Motor neuron (in vitro differentiated cells): Measurements from ENCODE around the gene SMC1B. TPM values are rescaled to one million over a fixed set of nuclear protein-coding genes. Genes with fewer than 3 reads are reported as not detected.
A peak's percentile ranks its signal among the peaks of the same experiment; 100 is the strongest.
"Not testable (repeated sequence)": the region's sequence is repeated elsewhere in the genome, so short reads cannot be mapped to it uniquely, and the experiment has no call there.

Experiments used
- ATAC-seq, 8 experiments: fragments of 200-7000 bp; cut with Tn5 transposase; replicated peaks in 6 of 8; 2 replicates each; pipeline ENCODE4 v1.8.0; 2021; ENCODE audit warnings: mild to moderate bottlenecking in 8 of 8, moderate library complexity in 8 of 8
- H3K27ac ChIP-seq, 2 donors: fragments of 250-450 bp; sonication (Bioruptor Pico); 2 replicates each; pipeline ENCODE4 v1.9.0; 2021; ENCODE audit warnings: antibody characterized with exemption in 2 of 2, mild to moderate bottlenecking in 2 of 2, moderate library complexity in 1 of 2
- H3K4me1 ChIP-seq, 2 donors: fragments of 250-450 bp; sonication (Bioruptor Pico); replicated peaks in 1 of 2; 2 replicates each; pipeline ENCODE4 v1.6.1; 2021; ENCODE audit warnings: antibody characterized with exemption in 2 of 2, mild to moderate bottlenecking in 2 of 2, moderate library complexity in 1 of 2
- H3K4me3 ChIP-seq, 5 donors: fragments of 250-450 bp; sonication (Bioruptor Pico); 2 replicates each; pipeline ENCODE4 v1.9.0; 2021; ENCODE audit warnings: antibody characterized with exemption in 5 of 5, mild to moderate bottlenecking in 5 of 5, moderate library complexity in 4 of 5
- WGBS, 10 experiments: fragments of 450-650 bp; shearing (Covaris generic); methylation state at CpG; one replicate each; pipeline ENCODE4 v1.0.0; 2022; 5-methylcytosine and 5-hydroxymethylcytosine counted together
- in situ Hi-C, 9 experiments: fragments of 400-800 bp; cut with MboI; loops; one replicate each; pipeline ENCODE4 v1.15.0; 2021; ENCODE audit warnings: low sequenced_read_pairs in 9 of 9, low pct_unique_long_range_greater_than_20kb in 2 of 9; ENCODE audit not compliant: unreplicated experiment in 9 of 9
- total RNA-seq, 8 experiments: library from RNA; unstranded; fragments of 300-600 nt; gene quantifications; 2 replicates each; pipeline versions ENCODE4 v1.2.3 to v1.2.4, GENCODE V29; 2022

The SMC1B gene
- total RNA-seq, 8 experiments from 2014 or later = 0.05 to 0.21 (median 0.09) TPM; not detected in 1

GRCh38 chr22:45308391-45308956 lies 104.9 kb downstream of the SMC1B start:
- 80 to 100% (median 100%) methylated on average over 1 to 5 of the region's 6 CpGs; no CpG with 5 or more reads in 3 of the 10 experiments for WGBS, 10 experiments
- no peak for ATAC-seq
- Histone ChIP-seq H3K27ac (peak overlapping the region in 1 of 2 donors; percentile 79), H3K4me1 (peaks cover 4 to 13% of the 10 kb centered on the region in 2 donors), H3K4me3 (no peak overlapping the region)
- in situ Hi-C loops = no loop called here

GRCh38 chr22:45306139-45306538 lies 107.3 kb downstream of the SMC1B start:
- Histone ChIP-seq H3K27ac (no peak overlapping the region), H3K4me3 (no peak overlapping the region), H3K4me1 (peaks cover 4 to 13% of the 10 kb centered on the region in 2 donors)
- WGBS, 10 experiments = 69 to 94% (median 89%) methylated on average over 3 to 5 of the region's 9 CpGs; no CpG with 5 or more reads in 6 of the 10 experiments
- ATAC-seq = no peak
- in situ Hi-C loops = no loop called here

GRCh38 chr22:45305456-45306075 lies 107.8 kb downstream of the SMC1B start:
- ATAC-seq = no peak
- in situ Hi-C loops = no loop called here
- WGBS, 10 experiments = 20 to 62% (median 51%) methylated on average over 1 to 5 of the region's 6 CpGs; no CpG with 5 or more reads in 3 of the 10 experiments
- Histone ChIP-seq H3K27ac (no peak overlapping the region), H3K4me1 (peaks cover 4 to 8% of the 10 kb centered on the region in 2 donors), H3K4me3 (no peak overlapping the region)

GRCh38 chr22:45304971-45305370 lies 108.4 kb downstream of the SMC1B start:
- no peak overlapping the region for H3K27ac ChIP-seq
- in situ Hi-C loops = no loop called here
- WGBS, 10 experiments = 0 to 100% (median 77%) methylated on average over 1 to 4 of the region's 6 CpGs; no CpG with 5 or more reads in 2 of the 10 experiments

GRCh38 chr22:45303181-45303580 lies 110.2 kb downstream of the SMC1B start:
- no peak overlapping the region for H3K27ac ChIP-seq
- in situ Hi-C loops = no loop called here
- ATAC-seq = no peak
- WGBS, 10 experiments = 17 to 93% (median 67%) methylated on average over 1 to 7 of the region's 7 CpGs; no CpG with 5 or more reads in 3 of the 10 experiments
- no peak overlapping the region for H3K4me3 ChIP-seq
- no peaks in the 10 kb centered on the region for H3K4me1 ChIP-seq

More at GRCh38 chr22:45304971-45305370, 108.4 kb downstream of the SMC1B start:
- H3K4me1 ChIP-seq = peaks cover 4 to 8% of the 10 kb centered on the region in 2 donors
- no peak overlapping the region for H3K4me3 ChIP-seq
- no peak for ATAC-seq

DNA sequence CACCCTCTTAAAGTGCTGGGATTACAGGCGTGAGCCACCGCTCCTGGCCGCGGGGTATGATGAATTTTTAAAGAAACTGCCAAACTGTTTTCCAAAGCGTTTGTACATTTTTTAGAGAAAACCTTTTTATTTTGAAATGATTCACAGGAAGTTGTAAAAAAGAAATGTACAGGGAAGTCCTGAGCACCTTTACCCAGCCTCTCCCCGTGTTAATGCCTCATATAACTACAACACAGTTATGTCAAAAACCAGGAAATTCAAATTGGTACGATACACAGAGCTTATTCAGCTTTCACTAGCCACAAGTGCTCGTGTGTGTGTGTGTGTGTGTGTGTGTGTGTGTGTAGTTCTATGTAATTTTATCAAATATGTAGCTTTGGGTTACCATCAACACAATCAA lies 110.6 kb downstream of the SMC1B start:
- 20 to 90% (median 79%) methylated on average over 2 to 6 of the region's 8 CpGs; no CpG with 5 or more reads in 4 of the 10 experiments for WGBS, 10 experiments
- Histone ChIP-seq H3K27ac (no peak overlapping the region), H3K4me1 (no peaks in the 10 kb centered on the region), H3K4me3 (no peak overlapping the region)
- in situ Hi-C loops = no loop called here
- ATAC-seq = no peak

GRCh38 chr22:45298934-45299505 lies 114.4 kb downstream of the SMC1B start:
- no peak overlapping the region for H3K4me3 ChIP-seq
- H3K4me1 ChIP-seq = no peaks in the 10 kb centered on the region
- WGBS, 10 experiments = 36 to 100% (median 80%) methylated on average over 1 to 6 of the region's 15 CpGs; no CpG with 5 or more reads in 2 of the 10 experiments
- H3K27ac ChIP-seq = no peak overlapping the region
- in situ Hi-C loops = loop anchor here in 3 of 9 experiments (25.0 kb wide), 2 partner anchors 238 to 263 kb away; no protein-coding TSS in a partner anchor
- ATAC-seq = peak in 3 of 8 experiments; percentile 23 to 45 (median 33)

DNA sequence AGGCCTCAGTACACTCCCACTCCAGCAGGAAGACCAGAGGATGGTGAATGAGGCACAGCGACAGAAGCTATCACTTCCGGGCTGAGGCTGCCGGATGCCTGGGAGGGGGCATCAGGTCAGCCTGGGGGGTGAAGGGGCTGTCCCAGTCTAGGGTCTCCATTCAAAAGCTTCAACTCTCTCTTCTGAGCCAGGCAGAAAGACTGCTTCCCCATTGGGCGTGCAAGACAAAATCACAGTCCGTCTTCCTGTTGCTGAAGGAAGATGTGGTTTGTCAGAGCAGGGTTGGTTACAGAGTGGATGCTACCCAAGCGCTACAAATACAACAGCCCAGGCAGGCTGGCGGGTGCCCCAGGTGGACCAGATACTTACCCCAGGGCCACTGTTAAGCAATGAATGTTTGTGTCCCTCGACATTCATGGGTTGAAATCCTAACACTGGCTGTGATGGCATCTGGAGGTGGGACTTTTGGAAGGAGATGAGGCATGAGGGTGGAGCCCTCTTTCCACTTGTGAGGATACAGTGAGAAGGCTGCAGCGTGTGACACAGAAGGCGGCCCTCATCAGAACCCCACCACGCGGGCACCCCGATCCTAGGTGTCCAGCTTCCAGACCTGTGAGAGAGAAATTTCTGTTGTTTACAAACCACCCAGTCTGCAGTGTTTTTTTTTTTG lies 116.6 kb downstream of the SMC1B start:
- ATAC-seq = no peak
- Histone ChIP-seq H3K27ac (no peak overlapping the region), H3K4me3 (no peak overlapping the region), H3K4me1 (no peaks in the 10 kb centered on the region)
- in situ Hi-C loops = loop anchor here in 3 of 9 experiments (25.0 kb wide), 2 partner anchors 241 to 266 kb away; no protein-coding TSS in a partner anchor
- 0 to 100% (median 94%) methylated on average over 1 to 8 of the region's 13 CpGs; no CpG with 5 or more reads in 4 of the 10 experiments for WGBS, 10 experiments

- 71 to 100% (median 80%) methylated on average over 1 to 7 of the region's 9 CpGs; no CpG with 5 or more reads in 5 of the 10 experiments for WGBS, 10 experiments
- no peak overlapping the region for H3K4me3 ChIP-seq
- H3K27ac ChIP-seq = no peak overlapping the region
- in situ Hi-C loops = loop anchor here in 3 of 9 experiments (25.0 kb wide), 2 partner anchors 242 to 267 kb away; no protein-coding TSS in a partner anchor
- H3K4me1 ChIP-seq = peaks cover 6% of the 10 kb centered on the region in 2 donors
- no peak for ATAC-seq
Measured at GRCh38 chr22:45295492-45295891, 117.9 kb downstream of the SMC1B start.

- in situ Hi-C loops = loop anchor here in 3 of 9 experiments (25.0 kb wide), 2 partner anchors 242 to 267 kb away; no protein-coding TSS in a partner anchor
- not testable (repeated sequence) for ATAC-seq
- WGBS, 10 experiments = 60 to 79% (median 68%) methylated on average over 1 to 5 of the region's 6 CpGs; no CpG with 5 or more reads in 6 of the 10 experiments
Measured at GRCh38 chr22:45295004-45295403, 118.4 kb downstream of the SMC1B start.

More at GRCh38 chr22:45295004-45295403, 118.4 kb downstream of the SMC1B start:
- not testable (repeated sequence) for H3K4me3 ChIP-seq, H3K27ac ChIP-seq
- H3K4me1 ChIP-seq = peaks cover 10% of the 10 kb centered on the region in 2 donors
